SK-N-SH (cell line): ENCODE results near the gene PCSK6. TPM values are rescaled to one million over a fixed set of nuclear protein-coding genes. Genes with fewer than 3 reads are reported as not detected.

Experiments used
- CTCF ChIA-PET: fragments of 300-600, 350-600 bp; formaldehyde crosslinking; extraction: SDS; loops from one replicate; lab custom pipeline; 2021; lab: Yijun Ruan, JAX
- POLR2A ChIA-PET: fragments of 350-600 bp; sonication (Branson Sonifier 250); formaldehyde crosslinking; extraction: SDS; loops from one replicate; lab custom pipeline; 2020; ENCODE audit warnings: antibody characterized with exemption, inconsistent platforms; lab: Yijun Ruan, JAX
- DNase-seq: peaks from one replicate; pipeline ENCODE4 v3.0.0; 2012
- H2AFZ ChIP-seq: fragments of 200-600 bp; sonication (generic); 2 replicates; pipeline ENCODE4 v1.8.1; 2016; ENCODE audit warnings: antibody characterized with exemption, mild to moderate bottlenecking, low read depth
- H3F3A ChIP-seq: fragments of 200-600 bp; sonication (generic); replicated peaks from 2 replicates; pipeline ENCODE3; 2016; ENCODE audit warnings: antibody characterized with exemption, mild to moderate bottlenecking; ENCODE audit not compliant: insufficient read depth
- H3K27ac ChIP-seq, 2 experiments: fragments of 200-500 bp in 1 of 2; fragments of 200-600 bp in 1 of 2; sonication (Bioruptor generic) in 1 of 2; sonication (generic), shearing (Covaris generic) in 1 of 2; 2 replicates each; pipeline versions ENCODE4 v1.5.1 to v1.6.1; 2014 to 2016; ENCODE audit warnings: low read depth in 2 of 2, inconsistent platforms in 1 of 2, low read length in 1 of 2, mild to moderate bottlenecking in 1 of 2, mixed read lengths in 1 of 2
- H3K27me3 ChIP-seq: fragments of 200-600 bp; sonication (generic), shearing (Covaris generic); 2 replicates; pipeline ENCODE4 v1.6.1; 2016; ENCODE audit warnings: mixed run types; ENCODE audit not compliant: insufficient read depth
- H3K36me3 ChIP-seq, 2 experiments: fragments of 200-500 bp in 1 of 2; fragments of 200-600 bp in 1 of 2; sonication (Bioruptor generic) in 1 of 2; sonication (generic) in 1 of 2; replicated peaks in 1 of 2; 2 replicates each; pipeline versions ENCODE3 to v1.5.1; 2014 to 2016; ENCODE audit warnings: low read length in 1 of 2, mild to moderate bottlenecking in 1 of 2; ENCODE audit not compliant: insufficient read depth in 2 of 2, control insufficient read depth in 1 of 2
- H3K4me1 ChIP-seq, 2 experiments: fragments of 200-500 bp in 1 of 2; fragments of 200-600 bp in 1 of 2; sonication (Bioruptor generic) in 1 of 2; sonication (generic), shearing (Covaris generic) in 1 of 2; 2 replicates each; pipeline versions ENCODE4 v1.5.1 to v1.6.1; 2014 to 2016; ENCODE audit warnings: low read depth in 1 of 2, low read length in 1 of 2, mixed run types in 1 of 2; ENCODE audit not compliant: insufficient read depth in 2 of 2, control insufficient read depth in 1 of 2
- H3K4me2 ChIP-seq: fragments of 200-600 bp; sonication (generic), shearing (Covaris generic); 2 replicates; pipeline ENCODE4 v1.6.1; 2017; ENCODE audit warnings: mixed run types
- H3K4me3 ChIP-seq, 2 experiments: fragments of 200-500 bp in 1 of 2; fragments of 200-600 bp in 1 of 2; sonication (Bioruptor generic) in 1 of 2; sonication (generic), shearing (Covaris generic) in 1 of 2; 2 replicates each; pipeline versions ENCODE4 v1.5.1 to v1.8.1; 2014 to 2016; ENCODE audit warnings: low read depth in 2 of 2, inconsistent platforms in 1 of 2, low read length in 1 of 2, mild to moderate bottlenecking in 1 of 2, mixed read lengths in 1 of 2, moderate library complexity in 1 of 2
- H3K79me2 ChIP-seq: fragments of 200-600 bp; sonication (generic); 2 replicates; pipeline ENCODE4 v1.8.1; 2017; ENCODE audit warnings: mild to moderate bottlenecking; ENCODE audit not compliant: insufficient read depth
- H3K9ac ChIP-seq: fragments of 200-600 bp; sonication (generic); 2 replicates; pipeline ENCODE4 v1.6.1; 2017; ENCODE audit warnings: mixed run types
- H3K9me2 ChIP-seq: fragments of 200-600 bp; sonication (generic); 2 replicates; pipeline ENCODE4 v1.6.1; 2017; ENCODE audit warnings: mixed run types
- H3K9me3 ChIP-seq: fragments of 200-600 bp; sonication (generic); 2 replicates; pipeline ENCODE4 v1.6.1; 2017; ENCODE audit warnings: mixed run types, mild to moderate bottlenecking, moderate library complexity
- H4K20me1 ChIP-seq: fragments of 200-600 bp; sonication (generic); 2 replicates; pipeline ENCODE4 v1.6.1; 2017; ENCODE audit warnings: mild to moderate bottlenecking, mixed run types; ENCODE audit not compliant: insufficient read depth
- CHD2 ChIP-seq: fragments of 150-350 bp; IDR thresholded peaks from 2 replicates; pipeline ENCODE4 v1.6.1; 2018; ENCODE audit warnings: low read length; ENCODE audit not compliant: partially characterized antibody
- EP300 ChIP-seq, 2 experiments: IDR thresholded peaks; 2 replicates each; pipeline versions ENCODE4 v1.4.0 to v1.6.1; 2012; ENCODE audit warnings: borderline replicate concordance in 1 of 2, low read depth in 1 of 2, low read length in 1 of 2
- EZH2phosphoT487 ChIP-seq: fragments of 200-600 bp; sonication (generic); IDR thresholded peaks from 2 replicates; pipeline ENCODE4 v1.6.1; 2017; ENCODE audit warnings: low read depth, mixed run types, mild to moderate bottlenecking, antibody characterized with exemption, moderate library complexity, borderline replicate concordance
- FOXJ3 ChIP-seq: sonication (generic); formaldehyde crosslinking; IDR thresholded peaks from 2 replicates; pipeline ENCODE4 v1.5.1; 2020; ENCODE audit warnings: mild to moderate bottlenecking, missing genetic modification reagents
- GABPA ChIP-seq: IDR thresholded peaks from 2 replicates; pipeline ENCODE4 v1.4.0; 2012; ENCODE audit warnings: low read depth, mild to moderate bottlenecking
- GATA2 ChIP-seq: sonication (generic); formaldehyde crosslinking; IDR thresholded peaks from 2 replicates; pipeline ENCODE4 v1.5.0; 2020; ENCODE audit warnings: mild to moderate bottlenecking, missing genetic modification reagents
- MXI1 ChIP-seq: IDR thresholded peaks from 2 replicates; pipeline ENCODE4 v1.6.1; 2012; ENCODE audit warnings: mild to moderate bottlenecking, low read depth, low read length, improper control_type of control experiment
- POLR2AphosphoS5 ChIP-seq: IDR thresholded peaks from 2 replicates; pipeline ENCODE4 v1.6.1; 2012; ENCODE audit warnings: low read depth, low read length
- RAD21 ChIP-seq: IDR thresholded peaks from 2 replicates; pipeline ENCODE4 v1.6.1; 2012; ENCODE audit warnings: mild to moderate bottlenecking, low read length
- RCOR1 ChIP-seq: fragments of 150-350 bp; IDR thresholded peaks from 2 replicates; pipeline ENCODE4 v1.6.1; 2017; ENCODE audit warnings: antibody characterized with exemption, low read length
- RFX5 ChIP-seq: IDR thresholded peaks from 2 replicates; pipeline ENCODE4 v1.6.1; 2012; ENCODE audit warnings: mild to moderate bottlenecking, improper control_type of control experiment, low read length
- SIN3A ChIP-seq: IDR thresholded peaks from 2 replicates; pipeline ENCODE4 v1.6.1; 2012; ENCODE audit warnings: low read depth, mild to moderate bottlenecking, low read length, moderate library complexity, borderline replicate concordance
- SMC3 ChIP-seq: IDR thresholded peaks from 2 replicates; pipeline ENCODE4 v1.6.1; 2012; ENCODE audit warnings: low read depth, low read length, improper control_type of control experiment
- TAF1 ChIP-seq: IDR thresholded peaks from 2 replicates; pipeline ENCODE4 v1.6.1; 2012; ENCODE audit warnings: low read depth, mild to moderate bottlenecking, low read length, moderate library complexity, borderline replicate concordance
- TEAD4 ChIP-seq: IDR thresholded peaks from 2 replicates; pipeline ENCODE4 v1.4.0; 2012; ENCODE audit warnings: mild to moderate bottlenecking, borderline replicate concordance; ENCODE audit not compliant: insufficient read depth
- WGBS: methylation state at CpG from one replicate; pipeline ENCODE4 v1.1.6; 2017; ENCODE audit warnings: low lambda C conversion rate; 5-methylcytosine and 5-hydroxymethylcytosine counted together
- polyA plus RNA-seq, 3 experiments: library from polyadenylated mRNA; depleted of rRNA; stranded (reverse); fragments of >200 nt; gene quantifications; 2 replicates each; pipeline ENCODE4 v1.2.3, GENCODE V29; 2012
- TF ChIP-seq, protein P1 (sequence below): fragments of 150-350 bp; IDR thresholded peaks from 2 replicates; pipeline ENCODE4 v1.6.1; 2016; ENCODE audit warnings: mild to moderate bottlenecking, low read depth, low read length
- TF ChIP-seq, protein P2 (sequence below): IDR thresholded peaks from 2 replicates; pipeline ENCODE4 v1.4.0; 2012; ENCODE audit warnings: low read depth
- TF ChIP-seq, protein P3 (sequence below): IDR thresholded peaks from 2 replicates; pipeline ENCODE4 v1.4.0; 2012; ENCODE audit warnings: low read depth, borderline replicate concordance
- TF ChIP-seq, protein P4 (sequence below): fragments of 200-600 bp; sonication (generic); IDR thresholded peaks from 2 replicates; pipeline ENCODE4 v1.6.1; 2017; ENCODE audit warnings: antibody characterized with exemption, mild to moderate bottlenecking, moderate library complexity

PCSK6 gene
- polyA plus RNA-seq, 1 of the 3 experiments (the other 2 are of a cell fraction), result 0.03 TPM

DNA sequence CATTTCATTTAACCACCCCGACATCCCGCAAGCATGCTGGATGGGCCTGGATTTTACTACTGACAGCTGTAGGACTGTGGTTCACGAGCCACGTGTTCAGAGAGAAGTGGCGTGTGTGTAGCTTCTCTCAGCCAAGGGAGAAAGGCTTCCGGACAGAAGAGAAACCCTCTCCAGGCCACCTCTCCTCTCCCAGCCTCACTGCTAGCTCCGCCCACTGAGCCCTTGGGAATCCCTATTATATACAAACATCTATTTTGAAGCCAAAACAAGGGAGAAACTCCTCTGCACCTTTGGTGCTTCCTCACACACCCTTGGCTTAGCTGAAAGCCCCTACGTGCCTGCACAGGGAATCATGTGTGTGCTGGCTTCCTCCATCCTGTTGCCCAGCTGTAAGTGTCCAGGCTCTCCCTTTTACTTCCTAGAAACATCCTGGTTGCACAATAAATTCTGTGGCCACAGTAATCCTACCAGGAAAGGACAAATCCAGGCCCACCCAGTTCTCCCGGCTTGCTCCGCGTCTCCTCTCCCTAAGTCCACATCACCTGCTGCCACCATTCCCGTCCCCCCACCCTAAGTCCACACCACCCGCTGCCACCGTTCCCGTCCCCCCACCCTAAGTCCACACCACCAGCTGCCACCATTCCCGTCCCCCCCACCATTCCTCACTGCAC is 30.5 kb downstream of the PCSK6 start:
- WGBS, result 65% methylated on average over 16 of the region's 16 CpGs
- POLR2A ChIA-PET, result no interaction called here
- CTCF ChIA-PET, result interaction anchor here (1.5 kb wide), 1 partner anchor 10 kb away, joined by 4 read pairs; no protein-coding TSS in a partner anchor

DNA sequence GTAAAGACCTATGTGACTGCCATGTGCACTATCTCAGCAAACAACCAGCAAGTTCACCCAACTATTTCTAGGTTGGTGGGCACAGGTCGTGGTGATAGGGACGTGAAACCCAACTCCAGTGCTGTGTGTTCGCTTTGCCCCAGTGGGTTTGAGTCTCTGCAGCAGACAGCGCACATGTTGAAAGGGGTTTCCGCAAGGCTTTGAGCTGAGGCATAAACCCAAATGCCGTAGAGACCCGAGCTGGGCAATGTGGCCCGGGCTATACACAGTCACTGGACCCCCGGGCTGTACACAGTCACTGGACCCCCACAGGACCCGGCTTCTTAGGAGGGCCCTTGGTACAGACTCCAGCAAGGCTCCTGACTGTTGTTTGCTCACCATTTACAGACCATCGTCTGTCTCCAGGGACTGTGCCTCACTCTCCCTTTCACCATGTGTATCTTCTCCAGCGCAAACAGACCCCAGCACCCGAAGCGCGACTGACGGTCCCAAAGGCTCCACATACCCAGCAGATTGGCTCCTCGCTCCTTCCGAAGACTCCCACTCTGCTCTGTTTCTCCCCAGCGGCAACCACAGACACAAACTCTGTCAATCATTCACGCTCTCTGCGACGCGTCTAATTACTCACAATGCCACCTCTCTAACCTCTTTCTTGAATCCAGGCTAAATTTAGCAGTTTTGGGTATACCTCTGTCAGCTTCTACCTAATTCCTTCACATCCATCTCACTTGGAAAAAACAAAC is 31.2 kb downstream of the PCSK6 start:
- no peak for DNase-seq
- CTCF ChIA-PET, result interaction anchor here (1.5 kb wide), 1 partner anchor 11 kb away, joined by 4 read pairs; no protein-coding TSS in a partner anchor
- no peaks in the 10 kb centered on the region for H3K79me2 ChIP-seq
- H4K20me1 ChIP-seq, result no peaks in the 10 kb centered on the region
- H3K4me1 ChIP-seq, result peaks cover 0 to 25% of the 10 kb centered on the region in 2 experiments; a peak in 1 of 4 replicates
- H3K9me3 ChIP-seq, result no peaks in the 10 kb centered on the region
- H3K36me3 ChIP-seq, result no peaks in the 10 kb centered on the region
- H3K4me2 ChIP-seq, result no peak overlapping the region
- WGBS, result 75% methylated on average over 16 of the region's 23 CpGs
- no peak overlapping the region for H2AFZ ChIP-seq
- no peak overlapping the region for H3K27ac ChIP-seq
- H3F3A ChIP-seq, result no peaks in the 10 kb centered on the region
- no peak overlapping the region for H3K4me3 ChIP-seq
- no peaks in the 10 kb centered on the region for H3K27me3 ChIP-seq
- POLR2A ChIA-PET, result no interaction called here
- no peak overlapping the region for H3K9ac ChIP-seq
- no peaks in the 10 kb centered on the region for H3K9me2 ChIP-seq
- TF ChIP-seq EP300 (IDR thresholded peaks at IDR 0.05; ENCODE audit: borderline replicate concordance in 1 of 2, low read depth in 1 of 2, low read length in 1 of 2), result no peak
- no peak for TF ChIP-seq MXI1
- TF ChIP-seq GATA2 (CRISPR knock-in tag), result no peak
- TF ChIP-seq, protein P1, sequence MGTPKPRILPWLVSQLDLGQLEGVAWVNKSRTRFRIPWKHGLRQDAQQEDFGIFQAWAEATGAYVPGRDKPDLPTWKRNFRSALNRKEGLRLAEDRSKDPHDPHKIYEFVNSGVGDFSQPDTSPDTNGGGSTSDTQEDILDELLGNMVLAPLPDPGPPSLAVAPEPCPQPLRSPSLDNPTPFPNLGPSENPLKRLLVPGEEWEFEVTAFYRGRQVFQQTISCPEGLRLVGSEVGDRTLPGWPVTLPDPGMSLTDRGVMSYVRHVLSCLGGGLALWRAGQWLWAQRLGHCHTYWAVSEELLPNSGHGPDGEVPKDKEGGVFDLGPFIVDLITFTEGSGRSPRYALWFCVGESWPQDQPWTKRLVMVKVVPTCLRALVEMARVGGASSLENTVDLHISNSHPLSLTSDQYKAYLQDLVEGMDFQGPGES, result no peak
- TF ChIP-seq, protein P2, sequence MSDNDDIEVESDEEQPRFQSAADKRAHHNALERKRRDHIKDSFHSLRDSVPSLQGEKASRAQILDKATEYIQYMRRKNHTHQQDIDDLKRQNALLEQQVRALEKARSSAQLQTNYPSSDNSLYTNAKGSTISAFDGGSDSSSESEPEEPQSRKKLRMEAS, result no peak
- no peak for TF ChIP-seq SMC3
- TF ChIP-seq RAD21, result no peak
- TF ChIP-seq, protein P3, sequence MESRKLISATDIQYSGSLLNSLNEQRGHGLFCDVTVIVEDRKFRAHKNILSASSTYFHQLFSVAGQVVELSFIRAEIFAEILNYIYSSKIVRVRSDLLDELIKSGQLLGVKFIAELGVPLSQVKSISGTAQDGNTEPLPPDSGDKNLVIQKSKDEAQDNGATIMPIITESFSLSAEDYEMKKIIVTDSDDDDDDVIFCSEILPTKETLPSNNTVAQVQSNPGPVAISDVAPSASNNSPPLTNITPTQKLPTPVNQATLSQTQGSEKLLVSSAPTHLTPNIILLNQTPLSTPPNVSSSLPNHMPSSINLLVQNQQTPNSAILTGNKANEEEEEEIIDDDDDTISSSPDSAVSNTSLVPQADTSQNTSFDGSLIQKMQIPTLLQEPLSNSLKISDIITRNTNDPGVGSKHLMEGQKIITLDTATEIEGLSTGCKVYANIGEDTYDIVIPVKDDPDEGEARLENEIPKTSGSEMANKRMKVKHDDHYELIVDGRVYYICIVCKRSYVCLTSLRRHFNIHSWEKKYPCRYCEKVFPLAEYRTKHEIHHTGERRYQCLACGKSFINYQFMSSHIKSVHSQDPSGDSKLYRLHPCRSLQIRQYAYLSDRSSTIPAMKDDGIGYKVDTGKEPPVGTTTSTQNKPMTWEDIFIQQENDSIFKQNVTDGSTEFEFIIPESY, result no peak
- TF ChIP-seq, protein P4, sequence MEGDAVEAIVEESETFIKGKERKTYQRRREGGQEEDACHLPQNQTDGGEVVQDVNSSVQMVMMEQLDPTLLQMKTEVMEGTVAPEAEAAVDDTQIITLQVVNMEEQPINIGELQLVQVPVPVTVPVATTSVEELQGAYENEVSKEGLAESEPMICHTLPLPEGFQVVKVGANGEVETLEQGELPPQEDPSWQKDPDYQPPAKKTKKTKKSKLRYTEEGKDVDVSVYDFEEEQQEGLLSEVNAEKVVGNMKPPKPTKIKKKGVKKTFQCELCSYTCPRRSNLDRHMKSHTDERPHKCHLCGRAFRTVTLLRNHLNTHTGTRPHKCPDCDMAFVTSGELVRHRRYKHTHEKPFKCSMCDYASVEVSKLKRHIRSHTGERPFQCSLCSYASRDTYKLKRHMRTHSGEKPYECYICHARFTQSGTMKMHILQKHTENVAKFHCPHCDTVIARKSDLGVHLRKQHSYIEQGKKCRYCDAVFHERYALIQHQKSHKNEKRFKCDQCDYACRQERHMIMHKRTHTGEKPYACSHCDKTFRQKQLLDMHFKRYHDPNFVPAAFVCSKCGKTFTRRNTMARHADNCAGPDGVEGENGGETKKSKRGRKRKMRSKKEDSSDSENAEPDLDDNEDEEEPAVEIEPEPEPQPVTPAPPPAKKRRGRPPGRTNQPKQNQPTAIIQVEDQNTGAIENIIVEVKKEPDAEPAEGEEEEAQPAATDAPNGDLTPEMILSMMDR, result no peak

More for the DNA sequence above, 30.5 kb downstream of the PCSK6 start:
- no peak for DNase-seq
- Histone ChIP-seq H3K4me2 (no peak overlapping the region), H3K9ac (no peak overlapping the region), H3K79me2 (no peaks in the 10 kb centered on the region), H2AFZ (no peak overlapping the region), H3K27ac (no peak overlapping the region), H3K4me1 (peaks cover 0 to 19% of the 10 kb centered on the region in 2 experiments; a peak in 1 of 4 replicates), H3F3A (no peaks in the 10 kb centered on the region), H3K9me2 (no peaks in the 10 kb centered on the region), H4K20me1 (no peaks in the 10 kb centered on the region), H3K9me3 (no peaks in the 10 kb centered on the region), H3K27me3 (no peaks in the 10 kb centered on the region)
- no peak for TF ChIP-seq EZH2phosphoT487
- TF ChIP-seq TAF1, result no peak
- no peak for TF ChIP-seq GABPA
- TF ChIP-seq GATA2 (CRISPR knock-in tag), result no peak
- TF ChIP-seq RFX5, result no peak
- no peak for TF ChIP-seq MXI1
- no peak for TF ChIP-seq FOXJ3 (CRISPR knock-in tag)
- TF ChIP-seq POLR2AphosphoS5, result no peak
- no peak for TF ChIP-seq CHD2
- no peak for TF ChIP-seq RCOR1
- TF ChIP-seq, protein P3, result no peak
- no peak for TF ChIP-seq SIN3A
- TF ChIP-seq, protein P2, result no peak
- TF ChIP-seq TEAD4, result no peak
- TF ChIP-seq, all 33 proteins: peak for 0
- no peak overlapping the region for H3K4me3 ChIP-seq
- H3K36me3 ChIP-seq, result no peaks in the 10 kb centered on the region
